ENCODE measurements around the gene RORC.
"Not testable (repeated sequence)": the region's sequence is repeated elsewhere in the genome, so short reads cannot be mapped to it uniquely, and the experiment has no call there.

The RORC gene

GRCh38 chr1:151777317-151777716 is 54.3 kb downstream of the RORC start:
- in situ Hi-C loops (cut with MboI; ENCODE audit: low sequenced_read_pairs): no loop called here

- in situ Hi-C loops (cut with MboI; ENCODE audit: low sequenced_read_pairs): no loop called here
These were observed 54.9 kb downstream of the RORC start for GRCh38 chr1:151776665-151777062.

DNA sequence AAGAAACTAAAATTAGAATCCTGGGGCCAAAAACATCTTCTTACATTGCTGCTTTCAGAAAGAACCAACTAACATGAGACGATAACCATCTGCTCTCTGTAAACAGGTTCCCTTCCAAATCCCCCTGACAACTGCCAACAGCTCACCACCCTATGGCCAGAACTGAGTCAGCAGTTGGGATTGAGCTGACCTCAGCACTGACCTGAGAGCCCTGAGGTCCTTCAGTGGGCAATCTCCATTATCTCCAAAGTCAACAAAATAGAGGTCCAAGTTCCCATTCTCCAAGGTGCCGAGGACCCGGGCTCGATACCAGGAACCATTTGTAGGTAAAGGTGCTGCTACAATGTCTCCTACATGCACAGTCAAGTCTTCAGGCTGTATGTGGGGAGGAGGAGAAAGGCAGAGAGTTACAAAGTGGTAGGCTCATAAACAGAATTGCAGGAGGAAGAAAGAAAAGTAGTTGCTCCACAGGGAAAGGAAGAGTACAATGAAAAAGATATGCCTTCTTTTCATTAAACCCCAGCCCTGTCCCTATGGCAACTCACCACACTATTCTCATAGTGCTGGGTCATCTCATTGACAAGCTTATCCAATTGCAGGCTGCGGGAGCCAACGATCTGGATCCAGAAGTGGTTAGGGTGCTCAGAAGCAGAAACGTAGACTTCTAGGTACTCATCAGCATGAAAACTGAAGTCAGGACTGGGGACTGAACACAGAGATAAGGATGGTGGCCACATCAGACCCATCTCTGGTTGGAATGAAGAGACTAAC is 55.5 kb downstream of the RORC start:
- in situ Hi-C loops (cut with MboI; ENCODE audit: low sequenced_read_pairs): no loop called here

GRCh38 chr1:151774256-151774922 is 57.2 kb downstream of the RORC start:
- in situ Hi-C loops (cut with MboI; ENCODE audit: low sequenced_read_pairs): no loop called here

DNA sequence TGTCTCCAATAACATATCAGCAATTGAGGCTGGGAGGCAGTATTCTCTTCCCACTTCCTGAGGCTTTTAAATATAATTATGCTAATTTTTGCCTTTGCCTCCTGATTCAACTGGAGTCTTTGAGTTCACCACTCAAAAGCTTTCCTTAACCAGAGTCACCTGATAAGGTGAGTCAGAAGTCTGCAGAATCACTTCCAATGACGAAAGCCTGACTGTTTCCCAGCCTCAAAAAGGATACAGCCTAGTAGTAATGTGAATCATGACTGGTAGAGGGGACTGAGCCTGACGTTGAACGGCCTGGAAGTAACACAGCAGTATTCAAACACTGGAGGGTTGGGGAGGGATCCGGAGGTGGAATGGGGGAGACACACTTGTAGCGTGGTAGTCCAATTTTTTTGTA is 57.9 kb downstream of the RORC start:
- in situ Hi-C loops (cut with MboI; ENCODE audit: low sequenced_read_pairs): no loop called here

GRCh38 chr1:151769270-151769669 is 62.3 kb downstream of the RORC start:
- in situ Hi-C loops (cut with MboI; ENCODE audit: low sequenced_read_pairs): not testable (repeated sequence)

- in situ Hi-C loops (cut with MboI; ENCODE audit: low sequenced_read_pairs): not testable (repeated sequence)
These were observed 63.1 kb downstream of the RORC start for GRCh38 chr1:151768351-151769066.

- in situ Hi-C loops (cut with MboI; ENCODE audit: low sequenced_read_pairs): no loop called here
These were observed 67.6 kb downstream of the RORC start for GRCh38 chr1:151763990-151764389.

DNA sequence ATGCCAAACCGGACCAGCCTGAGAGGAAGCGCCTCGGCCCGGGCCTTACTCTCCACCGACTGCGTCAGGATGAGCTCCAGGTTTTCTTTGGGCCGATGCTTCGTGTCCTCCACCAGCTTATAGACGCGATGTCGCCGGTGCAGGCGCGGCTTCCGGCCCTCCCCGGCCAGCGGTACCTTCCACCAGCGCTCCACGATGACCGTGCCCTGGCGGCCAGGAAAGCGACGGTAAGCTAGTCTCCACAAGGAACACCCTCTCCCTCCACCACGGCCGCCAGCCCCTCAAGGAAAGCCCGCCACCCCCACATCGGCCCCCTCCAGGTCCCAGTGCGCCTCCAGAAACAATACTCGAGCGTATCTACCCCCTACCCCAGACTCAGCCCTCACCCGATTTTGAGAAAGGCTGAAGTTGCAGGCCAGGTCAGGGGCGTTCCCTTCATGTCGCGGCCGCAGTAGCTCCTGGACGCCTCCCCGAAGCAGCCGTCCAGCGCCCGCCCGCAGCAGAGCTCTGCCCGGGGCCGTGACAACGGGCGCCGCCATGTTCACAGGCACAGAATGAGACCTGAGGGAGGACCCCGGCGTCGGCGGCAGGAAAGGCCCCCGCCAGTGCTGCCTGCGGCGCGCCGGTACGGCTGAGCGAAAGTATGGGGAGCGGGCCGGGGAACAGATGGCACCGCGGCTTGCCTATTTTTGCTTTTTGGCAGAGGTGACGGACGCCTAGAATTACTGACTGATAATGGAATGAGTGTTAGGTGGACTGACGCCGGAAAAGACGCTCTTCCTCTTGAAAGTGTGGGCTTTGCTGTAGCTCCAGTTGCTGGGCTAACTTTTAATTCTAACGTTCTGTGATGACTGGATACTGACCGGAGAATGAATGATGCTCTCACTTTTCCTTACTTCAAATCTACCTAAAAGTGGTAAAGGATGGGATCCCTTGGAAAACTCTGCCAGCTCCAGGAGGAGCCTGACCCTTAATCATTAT is 68.4 kb downstream of the RORC start, which contains the start of gene MRPL9:
Gene MRPL9 (minus strand): TSS at position 556 of the 981 bp plus-strand sequence. CDS start 17 bp downstream, at position 539.
- in situ Hi-C loops (cut with MboI; ENCODE audit: low sequenced_read_pairs): no loop called here

DNA sequence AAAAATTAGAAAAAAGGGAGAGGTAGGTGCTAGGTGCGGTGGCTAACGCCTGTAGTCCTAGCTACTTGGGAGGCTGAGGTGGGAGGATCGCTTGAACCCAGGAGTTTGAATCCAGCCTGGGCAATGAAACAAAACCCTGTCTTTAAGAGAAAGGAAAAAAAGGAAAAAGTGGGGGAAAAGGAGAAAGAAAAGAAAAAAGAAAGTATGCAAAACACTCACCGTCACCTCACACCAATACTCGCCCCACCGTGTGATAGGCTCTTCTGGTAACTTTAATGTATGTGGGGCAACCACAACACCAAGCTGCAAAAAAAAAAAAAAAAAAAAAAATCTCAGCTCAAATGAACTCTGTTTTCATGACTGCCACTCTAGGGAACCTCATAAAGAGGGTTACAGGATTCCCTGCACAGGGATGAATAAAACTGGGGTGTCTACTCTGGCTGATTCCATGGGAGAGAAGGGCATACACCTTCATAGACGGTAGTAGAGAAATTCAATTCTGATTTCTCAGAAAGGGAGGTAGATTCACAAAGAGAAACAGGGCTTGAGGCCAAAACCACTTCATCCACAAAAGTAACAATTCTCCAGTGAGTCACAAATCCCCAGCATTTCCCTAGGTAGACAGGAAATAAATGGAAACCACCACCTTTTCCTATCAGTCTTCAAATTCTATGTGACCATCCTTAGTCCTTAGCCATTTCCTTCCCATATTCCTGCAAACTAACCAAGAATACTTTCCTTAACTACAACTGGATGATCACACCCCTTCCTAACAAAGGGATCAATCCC is 70.8 kb downstream of the RORC start:
- in situ Hi-C loops (cut with MboI; ENCODE audit: low sequenced_read_pairs): no loop called here

- in situ Hi-C loops (cut with MboI; ENCODE audit: low sequenced_read_pairs): no loop called here
These were observed 72.4 kb downstream of the RORC start for GRCh38 chr1:151759241-151759640.

DNA sequence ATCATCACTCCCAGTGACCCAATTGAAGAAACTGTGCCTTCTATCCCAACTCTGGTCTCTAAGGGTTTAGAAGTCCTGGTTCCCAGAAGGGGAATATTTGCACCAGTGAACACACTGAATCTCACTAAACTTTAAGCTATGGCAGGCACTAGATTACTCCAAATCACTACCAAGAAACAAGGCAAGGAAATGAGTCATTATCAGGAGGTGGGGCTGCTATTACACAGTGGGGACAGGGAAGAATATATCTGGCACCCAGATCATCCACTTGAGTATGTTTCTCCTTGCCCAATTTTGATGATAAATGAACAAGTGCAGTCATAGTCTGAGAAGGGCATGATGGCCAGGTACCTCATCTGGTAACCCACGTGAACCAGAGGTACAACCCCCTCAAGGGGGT is 75.3 kb downstream of the RORC start:
- in situ Hi-C loops (cut with MboI; ENCODE audit: low sequenced_read_pairs): no loop called here
